ENCODE measurements around the gene ITSN2.
"Not testable (repeated sequence)": the region's sequence is repeated elsewhere in the genome, so short reads cannot be mapped to it uniquely, and the experiment has no call there.

Gene ITSN2

GRCh38 chr2:24199968-24200590 is 160.3 kb downstream of the ITSN2 start:
- DNase-seq (ENCODE audit: extremely low read depth, insufficient read length) = no peak
- H3K36me3 ChIP-seq (ENCODE audit: control insufficient read depth, insufficient read depth, low read length) = peaks cover 12% of the 10 kb centered on the region
- H3K27me3 ChIP-seq (replicated peaks; ENCODE audit: control insufficient read depth, insufficient read depth, low read length) = no peaks in the 10 kb centered on the region
- no peak for TF ChIP-seq CTCF (IDR thresholded peaks at IDR 0.05; ENCODE audit: insufficient read depth, low read length, poor library complexity, severe bottlenecking)
- H3K4me3 ChIP-seq (replicated peaks; ENCODE audit: low read depth, low read length) = no peak overlapping the region

- not testable (repeated sequence) for H3K36me3 ChIP-seq (ENCODE audit: control insufficient read depth, insufficient read depth, low read length); H3K4me3 ChIP-seq (replicated peaks; ENCODE audit: low read depth, low read length); H3K27me3 ChIP-seq (replicated peaks; ENCODE audit: control insufficient read depth, insufficient read depth, low read length); DNase-seq (ENCODE audit: extremely low read depth, insufficient read length)
Measured at GRCh38 chr2:24197213-24197612, 163.1 kb downstream of the ITSN2 start.

- no peak for DNase-seq (ENCODE audit: extremely low read depth, insufficient read length)
- Histone ChIP-seq H3K36me3 (ENCODE audit: control insufficient read depth, insufficient read depth, low read length) (no peaks in the 10 kb centered on the region), H3K4me3 (replicated peaks; ENCODE audit: low read depth, low read length) (no peak overlapping the region), H3K27me3 (replicated peaks; ENCODE audit: control insufficient read depth, insufficient read depth, low read length) (no peaks in the 10 kb centered on the region)
- no peak for TF ChIP-seq CTCF (IDR thresholded peaks at IDR 0.05; ENCODE audit: insufficient read depth, low read length, poor library complexity, severe bottlenecking)
Measured at GRCh38 chr2:24191848-24192247, 168.5 kb downstream of the ITSN2 start.

GRCh38 chr2:24191156-24191555 is 169.2 kb downstream of the ITSN2 start:
- TF ChIP-seq CTCF (IDR thresholded peaks at IDR 0.05; ENCODE audit: insufficient read depth, low read length, poor library complexity, severe bottlenecking) = no peak
- DNase-seq (ENCODE audit: extremely low read depth, insufficient read length) = no peak
- no peaks in the 10 kb centered on the region for H3K36me3 ChIP-seq (ENCODE audit: control insufficient read depth, insufficient read depth, low read length)
- H3K4me3 ChIP-seq (replicated peaks; ENCODE audit: low read depth, low read length) = no peak overlapping the region
- H3K27me3 ChIP-seq (replicated peaks; ENCODE audit: control insufficient read depth, insufficient read depth, low read length) = no peaks in the 10 kb centered on the region

- DNase-seq (ENCODE audit: extremely low read depth, insufficient read length) = no peak
- Histone ChIP-seq H3K36me3 (ENCODE audit: control insufficient read depth, insufficient read depth, low read length) (no peaks in the 10 kb centered on the region), H3K27me3 (replicated peaks; ENCODE audit: control insufficient read depth, insufficient read depth, low read length) (no peaks in the 10 kb centered on the region), H3K4me3 (replicated peaks; ENCODE audit: low read depth, low read length) (no peak overlapping the region)
- TF ChIP-seq CTCF (IDR thresholded peaks at IDR 0.05; ENCODE audit: insufficient read depth, low read length, poor library complexity, severe bottlenecking) = no peak
Measured at GRCh38 chr2:24190503-24190902, 169.8 kb downstream of the ITSN2 start.

- DNase-seq (ENCODE audit: extremely low read depth, insufficient read length) = no peak
- no peak for TF ChIP-seq CTCF (IDR thresholded peaks at IDR 0.05; ENCODE audit: insufficient read depth, low read length, poor library complexity, severe bottlenecking)
- Histone ChIP-seq H3K36me3 (ENCODE audit: control insufficient read depth, insufficient read depth, low read length) (no peaks in the 10 kb centered on the region), H3K27me3 (replicated peaks; ENCODE audit: control insufficient read depth, insufficient read depth, low read length) (no peaks in the 10 kb centered on the region), H3K4me3 (replicated peaks; ENCODE audit: low read depth, low read length) (no peak overlapping the region)
Measured at GRCh38 chr2:24189551-24189950, 170.8 kb downstream of the ITSN2 start.

Data from GM06990 (cell line).